Neuronal stem cell (in vitro differentiated cells): ENCODE data around the gene SLC17A2.

Source experiments
- DNase-seq: peaks from one replicate; pipeline ENCODE4 v3.0.0-alpha.2; 2013; ENCODE audit warnings: low spot score
- H2AFZ ChIP-seq: one replicate; pipeline ENCODE4 v1.6.1; 2013; ENCODE audit warnings: mild to moderate bottlenecking, low read length, inconsistent platforms
- H2AK5ac ChIP-seq: 2 replicates; pipeline ENCODE4 v1.6.1; 2013; ENCODE audit warnings: low read depth, mild to moderate bottlenecking, inconsistent platforms, low read length, moderate library complexity, mixed read lengths
- H2BK120ac ChIP-seq: 2 replicates; pipeline ENCODE4 v1.6.1; 2013; ENCODE audit warnings: low read depth, mild to moderate bottlenecking, inconsistent platforms, low read length, moderate library complexity, mixed read lengths
- H2BK12ac ChIP-seq: one replicate; pipeline ENCODE4 v1.6.1; 2013; ENCODE audit warnings: low read length, inconsistent platforms
- H2BK15ac ChIP-seq: 2 replicates; pipeline ENCODE4 v1.6.1; 2013; ENCODE audit warnings: mild to moderate bottlenecking, low read length, inconsistent platforms, mixed read lengths
- H2BK5ac ChIP-seq: one replicate; pipeline ENCODE4 v1.6.1; 2013; ENCODE audit warnings: inconsistent platforms, mild to moderate bottlenecking, low read length, moderate library complexity
- H3K14ac ChIP-seq: one replicate; pipeline ENCODE4 v1.6.1; 2013; ENCODE audit warnings: low read length, inconsistent platforms
- H3K18ac ChIP-seq: 2 replicates; pipeline ENCODE4 v1.6.1; 2013; ENCODE audit warnings: low read length, inconsistent platforms
- H3K23ac ChIP-seq: 2 replicates; pipeline ENCODE4 v1.6.1; 2013; ENCODE audit warnings: low read depth, mild to moderate bottlenecking, mixed read lengths, low read length, inconsistent platforms; ENCODE audit not compliant: poor library complexity
- H3K27ac ChIP-seq: replicated peaks from 3 replicates; pipeline ENCODE4 v1.5.1; 2013; ENCODE audit warnings: low read length, inconsistent platforms
- H3K27me3 ChIP-seq, 3 experiments: 2 replicates each; pipeline ENCODE4 v1.6.1; 2013; ENCODE audit warnings: low read length in 3 of 3, mild to moderate bottlenecking in 2 of 3, inconsistent platforms in 1 of 3, low read depth in 1 of 3, mixed read lengths in 1 of 3, moderate library complexity in 1 of 3; ENCODE audit not compliant: control insufficient read depth in 3 of 3, insufficient read depth in 3 of 3
- H3K36me3 ChIP-seq, 2 donors: replicated peaks in 1 of 2; 2 replicates each; pipeline ENCODE4 v1.6.1; 2013; ENCODE audit warnings: low read length in 2 of 2; ENCODE audit not compliant: control insufficient read depth in 2 of 2, insufficient read depth in 2 of 2
- H3K4ac ChIP-seq: 2 replicates; pipeline ENCODE4 v1.6.1; 2013; ENCODE audit warnings: inconsistent platforms, mild to moderate bottlenecking, low read length, moderate library complexity
- H3K4me1 ChIP-seq, 2 donors: 1 replicate in 1 of 2; 2 replicates in 1 of 2; pipeline ENCODE4 v1.6.1; 2013; ENCODE audit warnings: low read length in 2 of 2, low read depth in 1 of 2; ENCODE audit not compliant: control insufficient read depth in 2 of 2, insufficient read depth in 1 of 2
- H3K4me2 ChIP-seq: one replicate; pipeline ENCODE4 v1.6.1; 2013; ENCODE audit warnings: mild to moderate bottlenecking, low read length, inconsistent platforms; ENCODE audit not compliant: insufficient read depth, poor library complexity, severe bottlenecking
- H3K4me3 ChIP-seq, 2 donors: 2 replicates each; pipeline ENCODE4 v1.5.1; 2013; ENCODE audit warnings: low read length in 2 of 2, mild to moderate bottlenecking in 2 of 2, inconsistent platforms in 1 of 2, moderate library complexity in 1 of 2
- H3K79me1 ChIP-seq: one replicate; pipeline ENCODE4 v1.6.1; 2013; ENCODE audit warnings: low read depth, mild to moderate bottlenecking, inconsistent platforms, low read length, moderate library complexity
- H3K9ac ChIP-seq: one replicate; pipeline ENCODE4 v1.6.1; 2013; ENCODE audit warnings: mild to moderate bottlenecking, low read depth, low read length, inconsistent platforms; ENCODE audit not compliant: poor library complexity
- H3K9me3 ChIP-seq, 2 donors: replicated peaks in 1 of 2; 2 replicates each; pipeline versions ENCODE3 to v1.6.1; 2013; ENCODE audit warnings: low read length in 2 of 2, mild to moderate bottlenecking in 2 of 2, inconsistent platforms in 1 of 2, low read depth in 1 of 2, mixed read lengths in 1 of 2, moderate library complexity in 1 of 2; ENCODE audit not compliant: control insufficient read depth in 2 of 2, insufficient read depth in 1 of 2
- H4K8ac ChIP-seq: one replicate; pipeline ENCODE4 v1.6.1; 2013; ENCODE audit warnings: low read depth, mild to moderate bottlenecking, inconsistent platforms, low read length, moderate library complexity
- H4K91ac ChIP-seq: one replicate; pipeline ENCODE4 v1.6.1; 2013; ENCODE audit warnings: low read length, low read depth, mild to moderate bottlenecking, inconsistent platforms; ENCODE audit not compliant: poor library complexity
- WGBS, 2 donors: extraction: QIAGEN DNeasy Blood & Tissue Kit; methylation state at CpG; one replicate each; pipeline ENCODE4 v1.1.7; 2013; ENCODE audit warnings: missing lambda C conversion rate in 2 of 2, mixed read lengths in 1 of 2; ENCODE audit not compliant: insufficient read length in 2 of 2, insufficient replicate concordance in 1 of 2; ENCODE audit errors: extremely low coverage in 2 of 2; 5-methylcytosine and 5-hydroxymethylcytosine counted together

Gene SLC17A2

DNA sequence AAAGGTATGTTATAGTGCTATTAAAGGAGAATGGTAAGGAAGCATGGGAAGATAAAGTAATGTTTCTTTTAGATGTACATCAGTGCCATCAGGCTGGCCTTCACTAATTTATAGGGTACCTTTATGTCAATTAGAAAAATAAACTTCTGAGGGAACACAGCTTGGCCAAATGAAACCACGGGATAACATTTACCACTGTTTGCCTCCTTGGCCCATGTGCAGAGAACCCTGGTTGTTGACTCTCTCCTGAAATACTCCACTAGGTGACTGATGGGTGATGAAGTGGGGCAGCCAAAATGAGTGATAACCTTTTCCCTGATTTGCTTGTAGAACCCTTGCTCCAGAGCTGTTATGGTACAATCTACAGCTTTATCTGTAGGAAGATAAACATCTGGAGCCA is 41.6 kb upstream of the SLC17A2 start:
- DNase-seq, result no peak
- Histone ChIP-seq H3K18ac (no peak overlapping the region), H2BK120ac (no peak overlapping the region), H4K91ac (no peak overlapping the region), H2AFZ (no peak overlapping the region), H3K27me3 (no peaks in the 10 kb centered on the region), H3K4me3 (no peak overlapping the region), H3K23ac (no peak overlapping the region), H2BK12ac (no peak overlapping the region), H3K27ac (no peak overlapping the region), H2BK5ac (no peak overlapping the region), H3K36me3 (no peaks in the 10 kb centered on the region), H4K8ac (no peak overlapping the region), H2AK5ac (no peak overlapping the region), H3K4me2 (no peak overlapping the region), H3K4ac (no peak overlapping the region), H3K4me1 (peaks cover 0 to 3% of the 10 kb centered on the region in 2 donors), H3K79me1 (no peaks in the 10 kb centered on the region), H3K9ac (no peak overlapping the region), H3K14ac (no peak overlapping the region), H3K9me3 (no peaks in the 10 kb centered on the region), H2BK15ac (no peak overlapping the region)
- WGBS, 2 donors, result no CpG with 5 or more reads among the region's 1 CpG

DNA sequence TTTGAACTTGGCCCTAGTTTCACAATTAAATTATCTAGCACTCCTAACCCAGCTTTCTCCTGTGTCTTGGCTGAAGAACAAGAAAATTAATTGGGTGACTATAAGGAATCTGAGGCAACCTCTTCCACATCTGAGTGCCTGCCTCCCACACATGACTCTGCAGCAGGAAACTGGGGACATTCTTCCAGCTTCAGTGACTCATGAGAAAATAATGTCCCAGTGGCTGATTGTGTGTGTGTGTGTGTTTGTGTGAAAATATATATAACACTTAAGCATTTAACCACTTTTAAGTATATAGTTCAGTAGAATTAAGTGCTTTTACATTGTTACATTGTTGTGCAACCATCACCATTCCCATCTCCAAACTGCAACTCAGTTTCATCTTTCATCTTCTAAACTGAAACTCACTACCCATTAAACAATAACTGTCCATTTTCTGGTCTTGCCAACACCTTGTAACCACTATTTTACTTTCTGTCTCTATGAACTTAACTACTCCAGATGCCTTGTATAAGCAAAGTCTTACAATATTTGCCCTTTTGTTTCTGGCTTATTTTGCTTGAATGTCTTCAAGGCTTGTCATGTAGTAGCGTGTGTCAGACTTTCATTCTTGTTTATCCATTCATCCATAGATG is 40.8 kb upstream of the SLC17A2 start:
- Histone ChIP-seq H3K79me1 (no peaks in the 10 kb centered on the region), H3K4me2 (no peak overlapping the region), H3K9ac (no peak overlapping the region), H3K27ac (no peak overlapping the region), H3K4ac (no peak overlapping the region), H3K18ac (no peak overlapping the region), H3K9me3 (no peaks in the 10 kb centered on the region), H3K23ac (no peak overlapping the region), H2BK120ac (no peak overlapping the region), H3K4me1 (peaks cover 0 to 3% of the 10 kb centered on the region in 2 donors), H2AK5ac (no peak overlapping the region), H3K14ac (no peak overlapping the region), H3K27me3 (no peaks in the 10 kb centered on the region), H4K91ac (no peak overlapping the region), H4K8ac (no peak overlapping the region), H2BK12ac (no peak overlapping the region), H2AFZ (no peak overlapping the region), H2BK5ac (no peak overlapping the region), H2BK15ac (no peak overlapping the region), H3K4me3 (no peak overlapping the region), H3K36me3 (no peaks in the 10 kb centered on the region)
- no CpG with 5 or more reads among the region's 1 CpG for WGBS, 2 donors
- no peak for DNase-seq

DNA sequence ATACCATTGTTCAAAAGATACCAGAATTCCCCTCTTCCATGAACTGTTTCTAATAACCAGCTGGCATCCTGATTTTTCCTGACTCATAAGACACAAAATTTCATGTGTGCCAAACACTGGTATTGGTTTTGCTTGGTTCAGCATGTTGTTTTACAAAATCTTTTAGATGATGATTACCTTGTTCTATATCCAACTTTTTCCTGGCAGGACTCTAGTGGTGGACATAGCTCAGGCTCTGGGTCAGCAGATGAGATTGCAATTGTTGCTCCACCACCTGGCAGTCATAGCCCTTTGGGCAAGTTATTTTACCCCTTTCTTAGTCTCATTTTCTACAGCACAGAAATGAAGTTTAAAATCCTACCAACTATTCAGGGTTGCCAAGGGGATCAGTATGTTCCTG is 38.3 kb upstream of the SLC17A2 start:
- Histone ChIP-seq H2BK12ac (no peak overlapping the region), H2BK120ac (no peak overlapping the region), H3K4me1 (peaks cover 0 to 3% of the 10 kb centered on the region in 2 donors), H2AK5ac (no peak overlapping the region), H2AFZ (no peak overlapping the region), H3K9ac (no peak overlapping the region), H3K27me3 (no peaks in the 10 kb centered on the region), H3K23ac (no peak overlapping the region), H3K4me2 (no peak overlapping the region), H3K79me1 (no peaks in the 10 kb centered on the region), H3K36me3 (no peaks in the 10 kb centered on the region), H3K9me3 (no peaks in the 10 kb centered on the region), H3K4me3 (no peak overlapping the region), H3K18ac (no peak overlapping the region), H4K91ac (no peak overlapping the region), H2BK5ac (no peak overlapping the region), H4K8ac (no peak overlapping the region), H3K4ac (no peak overlapping the region), H2BK15ac (no peak overlapping the region), H3K14ac (no peak overlapping the region), H3K27ac (no peak overlapping the region)
- no peak for DNase-seq

DNA sequence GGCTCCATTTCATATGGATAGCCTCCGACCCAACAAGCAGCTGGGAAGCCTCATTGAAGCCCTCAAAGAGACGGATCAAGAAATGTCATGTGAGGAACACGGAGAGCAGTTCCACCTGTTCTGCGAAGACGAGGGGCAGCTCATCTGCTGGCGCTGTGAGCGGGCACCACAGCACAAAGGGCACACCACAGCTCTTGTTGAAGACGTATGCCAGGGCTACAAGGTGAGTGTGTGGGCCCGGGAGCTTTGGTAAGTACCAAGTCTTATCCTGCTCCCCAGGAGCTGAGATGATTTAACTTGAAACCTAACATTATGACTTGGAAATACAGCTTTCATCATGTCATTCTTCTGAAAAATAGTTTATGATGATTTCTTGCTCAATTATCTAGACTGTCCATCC is 36.2 kb upstream of the SLC17A2 start:
- no peak for DNase-seq
- peaks cover 3 to 4% of the 10 kb centered on the region in 2 donors for H3K4me1 ChIP-seq
- H3K4me3 ChIP-seq, result no peak overlapping the region

More for the DNA sequence above, 36.2 kb upstream of the SLC17A2 start:
- no peaks in the 10 kb centered on the region for H3K79me1 ChIP-seq
- H3K4me2 ChIP-seq, result no peak overlapping the region
- H2BK15ac ChIP-seq, result no peak overlapping the region
- no peak overlapping the region for H2BK120ac ChIP-seq
- no peak overlapping the region for H4K8ac ChIP-seq
- H2BK12ac ChIP-seq, result no peak overlapping the region
- no peak overlapping the region for H3K27ac ChIP-seq
- H4K91ac ChIP-seq, result no peak overlapping the region
- no peak overlapping the region for H3K14ac ChIP-seq
- no CpG with 5 or more reads among the region's 9 CpGs for WGBS, 2 donors
- H3K9me3 ChIP-seq, result no peaks in the 10 kb centered on the region
- H2AK5ac ChIP-seq, result no peak overlapping the region
- no peak overlapping the region for H2BK5ac ChIP-seq
- no peaks in the 10 kb centered on the region for H3K36me3 ChIP-seq
- H2AFZ ChIP-seq, result no peak overlapping the region
- H3K27me3 ChIP-seq, result no peaks in the 10 kb centered on the region
- H3K18ac ChIP-seq, result no peak overlapping the region
- no peak overlapping the region for H3K23ac ChIP-seq
- H3K9ac ChIP-seq, result no peak overlapping the region
- no peak overlapping the region for H3K4ac ChIP-seq
